A549 (cell line): ENCODE data around the gene RAD51AP2. TPM values are rescaled to one million over a fixed set of nuclear protein-coding genes. Genes with fewer than 3 reads are reported as not detected.
"Not testable (repeated sequence)": the region's sequence is repeated elsewhere in the genome, so short reads cannot be mapped to it uniquely, and the experiment has no call there.

Source experiments
- ATAC-seq, 2 experiments: fragments of 200-7000 bp in 1 of 2; fragments of >200 bp in 1 of 2; cut with Nextera tagmentation in 1 of 2; cut with Tn5 transposase in 1 of 2; 3 replicates each; pipeline versions ENCODE4 v1.8.0 to v1.9.1; 2018 to 2020; ENCODE audit warnings: mild to moderate bottlenecking in 1 of 2, moderate library complexity in 1 of 2
- CTCF ChIA-PET: fragments of 300-600 bp; sonication (Branson Sonifier 250); formaldehyde crosslinking; extraction: SDS; loops from one replicate; lab custom pipeline; 2021; ENCODE audit warnings: antibody characterized with exemption, inconsistent platforms; lab: Yijun Ruan, JAX
- POLR2A ChIA-PET: fragments of 350-600 bp; formaldehyde crosslinking; extraction: SDS; loops from one replicate; lab custom pipeline; 2021; ENCODE audit warnings: antibody characterized with exemption, inconsistent platforms; lab: Yijun Ruan, JAX
- DNase-seq, 2 experiments: peaks; one replicate each; pipeline versions ENCODE4 v3.0.0 to v3.0.0-alpha.2; 2011 to 2016; ENCODE audit warnings: low read depth in 1 of 2, low spot score in 1 of 2
- FAIRE-seq: peaks from 2 replicates; lab custom pipeline; 2011; peaks lifted over from hg19 to GRCh38; lab: Jason Lieb, UNC
- H3K27ac ChIP-seq, 2 experiments: fragments of >200 bp; sonication (Bioruptor Twin); formaldehyde crosslinking; 3 replicates each; pipeline ENCODE4 v1.5.1; 2016 to 2017
- H3K4me1 ChIP-seq: fragments of >200 bp; sonication (Bioruptor Twin); formaldehyde crosslinking; 3 replicates; pipeline ENCODE4 v1.6.1; 2016
- H3K4me2 ChIP-seq: fragments of >200 bp; sonication (Bioruptor Twin); formaldehyde crosslinking; 3 replicates; pipeline ENCODE4 v1.6.1; 2016
- H3K4me3 ChIP-seq: fragments of >200 bp; sonication (Bioruptor Twin); formaldehyde crosslinking; 3 replicates; pipeline ENCODE4 v1.5.1; 2016
- H3K9me3 ChIP-seq: fragments of >200 bp; sonication (Bioruptor Twin); formaldehyde crosslinking; 3 replicates; pipeline ENCODE4 v1.6.1; 2016
- CBX2 ChIP-seq: fragments of 200-600 bp; sonication (generic); IDR thresholded peaks from 2 replicates; pipeline ENCODE4 v1.6.1; 2016; ENCODE audit warnings: low read depth, mild to moderate bottlenecking, borderline replicate concordance
- CBX8 ChIP-seq: fragments of 200-600 bp; sonication (generic); IDR thresholded peaks from 2 replicates; pipeline ENCODE4 v1.6.1; 2016
- EHF ChIP-seq: fragments of 250-450 bp; sonication (Bioruptor Pico); IDR thresholded peaks from 2 replicates; pipeline ENCODE4 v1.5.0; 2020; ENCODE audit warnings: mild to moderate bottlenecking
- ELK1 ChIP-seq: fragments of 150-350 bp; IDR thresholded peaks from 2 replicates; pipeline ENCODE4 v1.6.1; 2014; ENCODE audit warnings: low read depth, mild to moderate bottlenecking, low read length
- FOSL2 ChIP-seq, 2 experiments: fragments of 450-650 bp in 1 of 2; fragments of >200 bp in 1 of 2; sonication (Bioruptor Twin) in 1 of 2; formaldehyde crosslinking; IDR thresholded peaks; 2 replicates each; pipeline versions ENCODE4 v1.5.0 to v1.6.1; 2016 to 2020; ENCODE audit warnings: mild to moderate bottlenecking in 1 of 2, moderate library complexity in 1 of 2
- HMGXB4 ChIP-seq: fragments of 250-450 bp; sonication (Bioruptor Pico); IDR thresholded peaks from 2 replicates; pipeline ENCODE4 v1.5.0; 2021; ENCODE audit warnings: mild to moderate bottlenecking, moderate library complexity, borderline replicate concordance
- KDM5A ChIP-seq: fragments of 200-600 bp; sonication (generic); IDR thresholded peaks from 2 replicates; pipeline ENCODE4 v1.6.1; 2016; ENCODE audit warnings: antibody characterized with exemption, mild to moderate bottlenecking
- NR3C1 ChIP-seq: fragments of >200 bp; sonication (Bioruptor Twin); formaldehyde crosslinking; IDR thresholded peaks from 3 replicates; pipeline ENCODE4 v1.6.1; 2017
- PBX3 ChIP-seq: IDR thresholded peaks from 2 replicates; pipeline ENCODE4 v1.6.1; 2012
- POLR2A ChIP-seq: IDR thresholded peaks from 2 replicates; pipeline ENCODE4 v1.6.1; 2012; ENCODE audit warnings: mild to moderate bottlenecking, low read length
- REST ChIP-seq: fragments of 200-600 bp; sonication (generic); IDR thresholded peaks from 2 replicates; pipeline ENCODE4 v1.6.1; 2016; ENCODE audit warnings: antibody characterized with exemption, mild to moderate bottlenecking, moderate library complexity
- RNF2 ChIP-seq: fragments of 200-600 bp; sonication (generic); IDR thresholded peaks from 2 replicates; pipeline ENCODE4 v1.6.1; 2016; ENCODE audit warnings: low read depth, mild to moderate bottlenecking, antibody characterized with exemption, moderate library complexity, borderline replicate concordance
- ZNF302 ChIP-seq: fragments of 250-450 bp; sonication (Bioruptor Pico); IDR thresholded peaks from 2 replicates; pipeline ENCODE4 v1.9.0; 2021; ENCODE audit warnings: inconsistent platforms, mild to moderate bottlenecking, moderate library complexity
- WGBS: methylation state at CpG from one replicate; pipeline ENCODE4 v1.1.6; 2017; ENCODE audit errors: missing lambda C conversion rate; 5-methylcytosine and 5-hydroxymethylcytosine counted together
- polyA minus RNA-seq: library from RNA; depleted of rRNA, polyadenylated mRNA; stranded (reverse); fragments of >200 nt; gene quantifications from 2 replicates; pipeline ENCODE4 v1.2.3, GENCODE V29; 2011; rRNA and poly(A)+ RNA removed
- polyA plus RNA-seq, 4 experiments: library from polyadenylated mRNA; depleted of rRNA in 3 of 4; stranded (reverse); fragments of >200 nt; fragmentation: RNase III in 1 of 4; extraction: RNeasy Plus Mini Kit Qiagen cat#74134 plus additional on column Dnase treatment in 1 of 4; gene quantifications; 2 replicates in 3 of 4; 3 replicates in 1 of 4; pipeline ENCODE4 v1.2.3, GENCODE V29; 2011 to 2017

Gene RAD51AP2
- not detected in 2 replicates for polyA plus RNA-seq (2011; rRNA removed)
- not detected in 2 replicates for polyA plus RNA-seq (2012; cell fraction: cytosol; rRNA removed)
- polyA plus RNA-seq (2012; cell fraction: nucleus; rRNA removed): not detected in 2 replicates
- polyA plus RNA-seq (2017; fragmentation: RNase III; extraction: RNeasy Plus Mini Kit Qiagen cat#74134 plus additional on column Dnase treatment): not detected in 3 replicates
- not detected in 2 replicates for polyA minus RNA-seq

- CTCF ChIA-PET: no interaction called here
- Histone ChIP-seq H3K4me1 (no peaks in the 10 kb centered on the region), H3K4me2 (peak within 1 kb of the TSS; percentile 82), H3K9me3 (no peaks in the 10 kb centered on the region), H3K4me3 (peak within 1 kb of the TSS; percentile 41), H3K27ac (no peak within 1 kb of the TSS)
- WGBS: 3% methylated on average over 32 of the region's 38 CpGs
- ATAC-seq (peak; percentile 90 to 96), DNase-seq (peak; percentile 44 to 66), FAIRE-seq (no peak)
- TF ChIP-seq RNF2 (peak; percentile 62; the same call in 1 of the 2 replicates), KDM5A (no peak), ELK1 (no peak), PBX3 (peak; percentile 96), POLR2A (no peak), EHF (CRISPR knock-in tag) (no peak), HMGXB4 (CRISPR knock-in tag) (no peak), CBX8 (peak; percentile 25; the same call in 1 of the 2 replicates), ZNF302 (CRISPR knock-in tag) (no peak), REST (no peak), NR3C1 (no peak), CBX2 (no peak), FOSL2 (IDR thresholded peaks at IDR 0.05) (no peak), FOSL2 (CRISPR knock-in tag; IDR thresholded peaks at IDR 0.05) (no peak)
- POLR2A ChIA-PET: no interaction called here
Observed at GRCh38 chr2:17518212-17519154, at the start of gene RAD51AP2. Gene RAD51AP2 (minus strand): TSS chr2:17518440. CDS start chr2:17518415, 25 bp downstream.

- POLR2A ChIA-PET, H3K4me1 ChIP-seq, DNase-seq, H3K4me2 ChIP-seq, FAIRE-seq, H3K27ac ChIP-seq, ATAC-seq, H3K4me3 ChIP-seq, H3K9me3 ChIP-seq, CTCF ChIA-PET: not testable (repeated sequence)
- WGBS: 5% methylated on average over 3 of the region's 3 CpGs
Observed at GRCh38 chr2:17565726-17566125, 47.5 kb upstream of the RAD51AP2 start.
